Measurements from ENCODE around the gene TRPV4. TPM values are rescaled to one million over a fixed set of nuclear protein-coding genes. Genes with fewer than 3 reads are reported as not detected.

The TRPV4 gene
- total and polyA plus RNA-seq, 4 donors, result 1.9 to 6.5 (median 2.2) TPM

- no peak for DNase-seq
- Histone ChIP-seq H3K36me3 (ENCODE audit: control insufficient read depth in 4 of 4, insufficient read depth in 4 of 4, low read length in 4 of 4) (no peaks in the 10 kb centered on the region), H3K9ac (ENCODE audit: insufficient read depth in 1 of 2, low read length in 2 of 2) (no peak overlapping the region), H3K9me3 (ENCODE audit: control insufficient read depth in 4 of 4, insufficient read depth in 3 of 4, low read length in 3 of 4) (peaks cover 0 to 6% (median 2%) of the 10 kb centered on the region in 4 donors), H3K4me1 (ENCODE audit: control insufficient read depth in 5 of 5, insufficient read depth in 5 of 5, low read length in 5 of 5) (peaks cover 0 to 3% (median 0%) of the 10 kb centered on the region in 5 donors), H3K4me3 (no peak overlapping the region), H3K27ac (ENCODE audit: low read depth in 1 of 2, low read length in 1 of 2) (no peak overlapping the region), H3K27me3 (ENCODE audit: control insufficient read depth in 3 of 3, insufficient read depth in 3 of 3, low read length in 2 of 3) (no peaks in the 10 kb centered on the region)
- WGBS, 2 donors, result 68 to 72% methylated on average over 6 of the region's 6 CpGs
- TF ChIP-seq CTCF (IDR thresholded peaks at IDR 0.05; ENCODE audit: control extremely low read depth, extremely low read depth), result no peak
- no peak for ATAC-seq (ENCODE audit: insufficient read depth, low FRiP score)
Measured at GRCh38 chr12:109779382-109779781, 53.8 kb downstream of the TRPV4 start.

GRCh38 chr12:109778684-109779083 lies 54.5 kb downstream of the TRPV4 start:
- WGBS, 2 donors, result 98 to 100% methylated on average over 1 of the region's 1 CpG
- Histone ChIP-seq H3K36me3 (ENCODE audit: control insufficient read depth in 4 of 4, insufficient read depth in 4 of 4, low read length in 4 of 4) (no peaks in the 10 kb centered on the region), H3K27ac (ENCODE audit: low read depth in 1 of 2, low read length in 1 of 2) (no peak overlapping the region), H3K9me3 (ENCODE audit: control insufficient read depth in 4 of 4, insufficient read depth in 3 of 4, low read length in 3 of 4) (peaks cover 0 to 6% (median 2%) of the 10 kb centered on the region in 4 donors), H3K4me3 (no peak overlapping the region), H3K9ac (ENCODE audit: insufficient read depth in 1 of 2, low read length in 2 of 2) (no peak overlapping the region), H3K4me1 (ENCODE audit: control insufficient read depth in 5 of 5, insufficient read depth in 5 of 5, low read length in 5 of 5) (peaks cover 0 to 3% (median 0%) of the 10 kb centered on the region in 5 donors), H3K27me3 (ENCODE audit: control insufficient read depth in 3 of 3, insufficient read depth in 3 of 3, low read length in 2 of 3) (no peaks in the 10 kb centered on the region)
- no peak for DNase-seq
- no peak for TF ChIP-seq CTCF (IDR thresholded peaks at IDR 0.05; ENCODE audit: control extremely low read depth, extremely low read depth)
- ATAC-seq (ENCODE audit: insufficient read depth, low FRiP score), result no peak

GRCh38 chr12:109777544-109777943 lies 55.7 kb downstream of the TRPV4 start:
- ATAC-seq (ENCODE audit: insufficient read depth, low FRiP score), result no peak

More at GRCh38 chr12:109777544-109777943, 55.7 kb downstream of the TRPV4 start:
- H3K27me3 ChIP-seq (ENCODE audit: control insufficient read depth in 3 of 3, insufficient read depth in 3 of 3, low read length in 2 of 3), result no peaks in the 10 kb centered on the region
- 36 to 49% methylated on average over 5 of the region's 5 CpGs for WGBS, 2 donors
- no peak overlapping the region for H3K9ac ChIP-seq (ENCODE audit: insufficient read depth in 1 of 2, low read length in 2 of 2)
- no peak overlapping the region for H3K4me3 ChIP-seq
- H3K4me1 ChIP-seq (ENCODE audit: control insufficient read depth in 5 of 5, insufficient read depth in 5 of 5, low read length in 5 of 5), result peaks cover 0 to 6% (median 0%) of the 10 kb centered on the region in 5 donors
- H3K27ac ChIP-seq (ENCODE audit: low read depth in 1 of 2, low read length in 1 of 2), result no peak overlapping the region
- peaks cover 0 to 6% (median 2%) of the 10 kb centered on the region in 4 donors for H3K9me3 ChIP-seq (ENCODE audit: control insufficient read depth in 4 of 4, insufficient read depth in 3 of 4, low read length in 3 of 4)
- H3K36me3 ChIP-seq (ENCODE audit: control insufficient read depth in 4 of 4, insufficient read depth in 4 of 4, low read length in 4 of 4), result no peaks in the 10 kb centered on the region
- DNase-seq, result no peak
- TF ChIP-seq CTCF (IDR thresholded peaks at IDR 0.05; ENCODE audit: control extremely low read depth, extremely low read depth), result no peak

Data from lung (tissue), 12 donors.